Natural killer cell (primary cell): ENCODE measurements around the gene ATP5F1A. TPM values are rescaled to one million over a fixed set of nuclear protein-coding genes. Genes with fewer than 3 reads are reported as not detected.

Experiments used
- ATAC-seq, 3 donors: fragments of 150-1000 bp in 2 of 3; fragments of 200-7000 bp in 1 of 3; cut with Tn5 transposase; 1 replicate in 1 of 3; 2 replicates in 2 of 3; pipeline ENCODE4 v1.10.0; 2021; ENCODE audit warnings: mild to moderate bottlenecking in 2 of 3, moderate library complexity in 2 of 3
- DNase-seq, 2 donors: peaks; one replicate each; pipeline versions ENCODE4 v3.0.0 to v3.0.0-alpha.2; 2013 to 2021; ENCODE audit warnings: mixed read lengths in 1 of 2
- H3K27ac ChIP-seq: one replicate; pipeline ENCODE4 v1.5.1; 2013; ENCODE audit warnings: mild to moderate bottlenecking, low read length
- H3K27me3 ChIP-seq: one replicate; pipeline ENCODE4 v1.6.1; 2013; ENCODE audit warnings: low read length; ENCODE audit not compliant: control insufficient read depth, insufficient read depth
- H3K36me3 ChIP-seq: one replicate; pipeline ENCODE4 v1.6.1; 2013; ENCODE audit warnings: low read length; ENCODE audit not compliant: control insufficient read depth, insufficient read depth
- H3K4me1 ChIP-seq: one replicate; pipeline ENCODE4 v1.6.1; 2013; ENCODE audit warnings: low read length; ENCODE audit not compliant: control insufficient read depth, insufficient read depth
- H3K4me3 ChIP-seq: one replicate; pipeline ENCODE4 v1.5.1; 2013; ENCODE audit warnings: low read length
- H3K9me3 ChIP-seq: one replicate; pipeline ENCODE4 v1.6.1; 2013; ENCODE audit warnings: low read length; ENCODE audit not compliant: control insufficient read depth, insufficient read depth
- H3K27ac Mint-ChIP-seq, 2 donors: one replicate each; pipeline ENCODE4 v1.8.0; 2022; ENCODE audit warnings: mild to moderate bottlenecking in 2 of 2, mixed read lengths in 2 of 2, moderate library complexity in 1 of 2
- H3K27me3 Mint-ChIP-seq, 2 donors: one replicate each; pipeline ENCODE4 v1.8.0; 2022; ENCODE audit warnings: low read depth in 2 of 2, mixed read lengths in 2 of 2
- H3K36me3 Mint-ChIP-seq: one replicate; pipeline ENCODE4 v1.8.0; 2022; ENCODE audit warnings: mixed read lengths
- H3K4me1 Mint-ChIP-seq, 2 donors: one replicate each; pipeline ENCODE4 v1.8.0; 2022; ENCODE audit warnings: mixed read lengths in 2 of 2
- H3K4me3 Mint-ChIP-seq: one replicate; pipeline ENCODE4 v1.8.0; 2022; ENCODE audit warnings: mild to moderate bottlenecking, moderate library complexity, mixed read lengths
- H3K9me3 Mint-ChIP-seq, 2 donors: one replicate each; pipeline ENCODE4 v1.8.0; 2022; ENCODE audit warnings: mixed read lengths in 2 of 2
- WGBS: methylation state at CpG from one replicate; pipeline ENCODE4 v1.1.7; 2013; ENCODE audit warnings: missing lambda C conversion rate; ENCODE audit not compliant: insufficient coverage; 5-methylcytosine and 5-hydroxymethylcytosine counted together
- intact Hi-C: fragments of 100-400 bp; cut with micrococcal nuclease; formaldehyde crosslinking; loops from one replicate; pipeline ENCODE4 v1.14.2; 2022
- total RNA-seq, 4 donors: library from RNA; stranded (reverse); fragments of 120-200 nt in 1 of 4; gene quantifications; one replicate each; pipeline versions ENCODE4 v1.2.3 to v1.2.4, GENCODE V29; 2013 to 2022
- TF ChIP-seq, protein P1 (sequence below): fragments of 200-600 bp; IDR thresholded peaks from one replicate; pipeline ENCODE4 v1.8.0; 2022; ENCODE audit warnings: antibody characterized with exemption

ATP5F1A gene
- total RNA-seq, 3 donors from 2014 or later (not counting 1 experiment from before 2014, with no cell fraction given) = 209 to 218 (median 218) TPM

DNA sequence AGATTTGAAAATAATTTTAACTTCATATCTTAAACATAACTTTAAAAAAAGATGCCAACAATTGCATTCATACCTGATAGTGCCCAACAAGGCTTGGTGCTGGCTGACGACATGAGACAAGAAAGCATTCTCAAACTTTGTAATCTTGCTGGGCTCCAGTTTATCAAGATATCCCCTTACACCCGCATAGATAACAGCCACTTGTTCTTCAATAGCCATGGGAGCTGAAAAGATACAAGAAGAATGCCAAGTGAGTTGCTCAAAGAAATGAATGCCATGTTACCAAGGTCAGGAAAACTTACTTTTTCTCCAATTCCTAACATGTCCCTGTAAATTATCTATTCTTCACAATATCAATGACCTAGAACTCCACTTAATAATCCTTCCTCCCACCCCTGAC is 13.7 kb downstream of the ATP5F1A start:
- no peaks in the 10 kb centered on the region for H3K4me1 ChIP-seq
- intact Hi-C loops = no loop called here
- no peak overlapping the region for H3K27ac ChIP-seq
- no peak overlapping the region for H3K4me3 ChIP-seq
- Mint-ChIP-seq H3K4me1 (peaks cover 0 to 7% of the 10 kb centered on the region in 2 donors), H3K4me3 (no peak overlapping the region), H3K9me3 (no peaks in the 10 kb centered on the region), H3K27me3 (no peaks in the 10 kb centered on the region), H3K27ac (no peak overlapping the region), H3K36me3 (peaks cover 13% of the 10 kb centered on the region)
- TF ChIP-seq, protein P1, sequence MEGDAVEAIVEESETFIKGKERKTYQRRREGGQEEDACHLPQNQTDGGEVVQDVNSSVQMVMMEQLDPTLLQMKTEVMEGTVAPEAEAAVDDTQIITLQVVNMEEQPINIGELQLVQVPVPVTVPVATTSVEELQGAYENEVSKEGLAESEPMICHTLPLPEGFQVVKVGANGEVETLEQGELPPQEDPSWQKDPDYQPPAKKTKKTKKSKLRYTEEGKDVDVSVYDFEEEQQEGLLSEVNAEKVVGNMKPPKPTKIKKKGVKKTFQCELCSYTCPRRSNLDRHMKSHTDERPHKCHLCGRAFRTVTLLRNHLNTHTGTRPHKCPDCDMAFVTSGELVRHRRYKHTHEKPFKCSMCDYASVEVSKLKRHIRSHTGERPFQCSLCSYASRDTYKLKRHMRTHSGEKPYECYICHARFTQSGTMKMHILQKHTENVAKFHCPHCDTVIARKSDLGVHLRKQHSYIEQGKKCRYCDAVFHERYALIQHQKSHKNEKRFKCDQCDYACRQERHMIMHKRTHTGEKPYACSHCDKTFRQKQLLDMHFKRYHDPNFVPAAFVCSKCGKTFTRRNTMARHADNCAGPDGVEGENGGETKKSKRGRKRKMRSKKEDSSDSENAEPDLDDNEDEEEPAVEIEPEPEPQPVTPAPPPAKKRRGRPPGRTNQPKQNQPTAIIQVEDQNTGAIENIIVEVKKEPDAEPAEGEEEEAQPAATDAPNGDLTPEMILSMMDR = no peak
- H3K27me3 ChIP-seq = no peaks in the 10 kb centered on the region
- H3K9me3 ChIP-seq = peaks cover 5% of the 10 kb centered on the region
- peaks cover 85% of the 10 kb centered on the region for H3K36me3 ChIP-seq
- DNase-seq = no peak
- ATAC-seq = no peak
- WGBS = 90% methylated on average over 2 of the region's 2 CpGs

- DNase-seq (no peak), ATAC-seq (no peak)
- Histone ChIP-seq H3K4me1 (no peaks in the 10 kb centered on the region), H3K36me3 (peaks cover 43% of the 10 kb centered on the region), H3K9me3 (no peaks in the 10 kb centered on the region), H3K4me3 (no peak overlapping the region), H3K27ac (no peak overlapping the region), H3K27me3 (no peaks in the 10 kb centered on the region)
- H3K27ac Mint-ChIP-seq = peak overlapping the region; percentile 3 to 21
- H3K4me3 Mint-ChIP-seq = no peak overlapping the region
- H3K9me3 Mint-ChIP-seq = no peaks in the 10 kb centered on the region
- H3K36me3 Mint-ChIP-seq = no peaks in the 10 kb centered on the region
- intact Hi-C loops = no loop called here
- TF ChIP-seq, protein P1 = no peak
- H3K27me3 Mint-ChIP-seq = no peaks in the 10 kb centered on the region
- 100% methylated on average over 1 of the region's 1 CpG for WGBS
- H3K4me1 Mint-ChIP-seq = no peaks in the 10 kb centered on the region
Measured at GRCh38 chr18:46080156-46080555, 17.9 kb downstream of the ATP5F1A start.

- Histone ChIP-seq H3K27ac (no peak overlapping the region), H3K36me3 (peaks cover 35% of the 10 kb centered on the region), H3K4me3 (no peak overlapping the region), H3K4me1 (no peaks in the 10 kb centered on the region), H3K9me3 (no peaks in the 10 kb centered on the region), H3K27me3 (no peaks in the 10 kb centered on the region)
- no peak for ATAC-seq
- Mint-ChIP-seq H3K36me3 (no peaks in the 10 kb centered on the region), H3K27me3 (no peaks in the 10 kb centered on the region), H3K9me3 (no peaks in the 10 kb centered on the region), H3K4me3 (no peak overlapping the region), H3K27ac (no peak overlapping the region), H3K4me1 (no peaks in the 10 kb centered on the region)
- no peak for DNase-seq
- intact Hi-C loops = no loop called here
- TF ChIP-seq, protein P1 = no peak
Measured at GRCh38 chr18:46079336-46079735, 18.8 kb downstream of the ATP5F1A start.
